NCI-H2196 (cell line): ENCODE results near the gene NRP1.

Experiments used
- DNase-seq: peaks from one replicate; lab custom pipeline; 2025; ENCODE audit not compliant: unreplicated experiment; lab: John Stamatoyannopoulos, UW

NRP1 gene

GRCh38 chr10:33267708-33268107, 66.8 kb downstream of the NRP1 start:
- no peak for DNase-seq

GRCh38 chr10:33265621-33266020, 68.8 kb downstream of the NRP1 start:
- no peak for DNase-seq

- no peak for DNase-seq
Measured at GRCh38 chr10:33263453-33263852, 71.0 kb downstream of the NRP1 start.

GRCh38 chr10:33262871-33263270, 71.6 kb downstream of the NRP1 start:
- DNase-seq, result no peak

- DNase-seq, result no peak
Measured at GRCh38 chr10:33260403-33261149, 73.9 kb downstream of the NRP1 start.

GRCh38 chr10:33258967-33259366, 75.5 kb downstream of the NRP1 start:
- no peak for DNase-seq

GRCh38 chr10:33257439-33258080, 76.9 kb downstream of the NRP1 start:
- no peak for DNase-seq

GRCh38 chr10:33256458-33256857, 78.0 kb downstream of the NRP1 start:
- no peak for DNase-seq

GRCh38 chr10:33254556-33255160, 79.8 kb downstream of the NRP1 start:
- DNase-seq, result no peak

- no peak for DNase-seq
Measured at GRCh38 chr10:33253411-33253810, 81.1 kb downstream of the NRP1 start.

GRCh38 chr10:33252794-33253203, 81.7 kb downstream of the NRP1 start:
- no peak for DNase-seq

GRCh38 chr10:33252324-33252723, 82.1 kb downstream of the NRP1 start:
- DNase-seq, result no peak

GRCh38 chr10:33249659-33250345, 84.7 kb downstream of the NRP1 start:
- no peak for DNase-seq

- no peak for DNase-seq
Measured at GRCh38 chr10:33249137-33249536, 85.3 kb downstream of the NRP1 start.

GRCh38 chr10:33248638-33249037, 85.8 kb downstream of the NRP1 start:
- DNase-seq, result no peak

- DNase-seq, result no peak
Measured at GRCh38 chr10:33247221-33247922, 87.1 kb downstream of the NRP1 start.

- DNase-seq, result no peak
Measured at GRCh38 chr10:33245343-33245742, 89.1 kb downstream of the NRP1 start.

- no peak for DNase-seq
Measured at GRCh38 chr10:33244354-33244967, 90.0 kb downstream of the NRP1 start.

GRCh38 chr10:33243703-33244102, 90.8 kb downstream of the NRP1 start:
- DNase-seq, result no peak

GRCh38 chr10:33242931-33243330, 91.5 kb downstream of the NRP1 start:
- no peak for DNase-seq

- no peak for DNase-seq
Measured at GRCh38 chr10:33241351-33241750, 93.1 kb downstream of the NRP1 start.
